Measurements from ENCODE around the gene STX19.

DNA sequence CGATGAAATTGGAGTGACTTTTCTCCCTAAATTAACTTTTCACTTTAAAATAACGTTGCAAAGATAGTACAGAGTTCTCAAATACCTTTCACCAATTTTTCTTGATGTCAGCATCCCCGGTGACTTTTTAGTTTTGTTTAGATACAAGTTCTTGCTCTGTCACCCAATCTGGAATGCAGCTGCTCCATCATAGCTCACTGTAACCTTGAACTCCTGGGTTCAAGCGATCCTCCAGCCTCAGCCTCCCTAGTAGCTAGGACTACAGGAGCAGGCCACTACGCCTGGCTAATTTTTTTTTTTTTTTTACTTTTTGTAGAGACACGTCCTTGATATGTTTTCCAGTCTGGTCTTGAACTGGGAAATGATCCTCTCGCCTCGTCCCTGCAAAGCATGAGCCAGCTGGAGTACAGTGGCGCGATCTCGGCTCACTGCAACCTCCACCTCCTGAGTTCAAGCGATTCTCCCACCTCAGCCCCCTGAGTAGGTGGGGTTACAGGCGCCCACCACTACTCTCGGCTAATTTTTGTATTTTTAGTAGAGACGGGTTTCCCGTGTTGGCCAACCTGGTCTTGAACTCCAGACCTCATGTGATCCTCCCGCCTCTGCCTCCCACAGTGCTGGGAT lies 35.2 kb upstream of the STX19 start:
- TF ChIP-seq, protein P1, sequence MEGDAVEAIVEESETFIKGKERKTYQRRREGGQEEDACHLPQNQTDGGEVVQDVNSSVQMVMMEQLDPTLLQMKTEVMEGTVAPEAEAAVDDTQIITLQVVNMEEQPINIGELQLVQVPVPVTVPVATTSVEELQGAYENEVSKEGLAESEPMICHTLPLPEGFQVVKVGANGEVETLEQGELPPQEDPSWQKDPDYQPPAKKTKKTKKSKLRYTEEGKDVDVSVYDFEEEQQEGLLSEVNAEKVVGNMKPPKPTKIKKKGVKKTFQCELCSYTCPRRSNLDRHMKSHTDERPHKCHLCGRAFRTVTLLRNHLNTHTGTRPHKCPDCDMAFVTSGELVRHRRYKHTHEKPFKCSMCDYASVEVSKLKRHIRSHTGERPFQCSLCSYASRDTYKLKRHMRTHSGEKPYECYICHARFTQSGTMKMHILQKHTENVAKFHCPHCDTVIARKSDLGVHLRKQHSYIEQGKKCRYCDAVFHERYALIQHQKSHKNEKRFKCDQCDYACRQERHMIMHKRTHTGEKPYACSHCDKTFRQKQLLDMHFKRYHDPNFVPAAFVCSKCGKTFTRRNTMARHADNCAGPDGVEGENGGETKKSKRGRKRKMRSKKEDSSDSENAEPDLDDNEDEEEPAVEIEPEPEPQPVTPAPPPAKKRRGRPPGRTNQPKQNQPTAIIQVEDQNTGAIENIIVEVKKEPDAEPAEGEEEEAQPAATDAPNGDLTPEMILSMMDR (conservative IDR thresholded peaks at IDR 0.05; ENCODE audit: low read depth, low read length): no peak
- no peak for TF ChIP-seq EZH2 (IDR thresholded peaks at IDR 0.05; ENCODE audit: borderline replicate concordance, low read depth, low read length, poor library complexity, severe bottlenecking)

All from A673 (cell line).